HG03060 (cell line): ENCODE data around the gene G6PC3.
"Not testable (repeated sequence)": the region's sequence is repeated elsewhere in the genome, so short reads cannot be mapped to it uniquely, and the experiment has no call there.

Experiments
- ATAC-seq: cut with Tn5 transposase; IDR thresholded peaks from one replicate; pipeline ENCODE4 v1.9.1; 2021; ENCODE audit warnings: low read depth, moderate number of reproducible peaks; ENCODE audit not compliant: unreplicated experiment

The G6PC3 gene

DNA sequence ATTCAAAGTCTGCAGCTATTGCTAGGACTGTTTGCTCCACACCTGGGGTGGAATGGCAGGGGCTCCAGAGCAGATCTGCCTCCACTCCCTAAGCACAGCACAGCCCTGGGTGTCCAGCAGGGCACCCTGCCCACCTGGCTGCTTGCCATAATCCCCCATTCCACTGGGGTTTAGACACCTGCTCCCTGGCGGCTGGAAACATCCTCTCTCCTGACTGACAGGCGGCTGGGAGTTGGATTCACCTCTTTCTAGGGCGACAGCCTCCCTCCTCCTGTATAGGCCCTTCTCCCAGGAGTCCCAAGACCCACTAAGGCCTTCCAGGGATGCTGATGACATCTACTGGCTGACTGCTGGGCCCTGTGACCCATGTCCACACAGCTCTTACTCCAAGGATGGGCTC lies 34.9 kb downstream of the G6PC3 start:
- no peak for ATAC-seq

GRCh38 chr17:44105941-44106340 lies 35.4 kb downstream of the G6PC3 start:
- ATAC-seq = no peak

DNA sequence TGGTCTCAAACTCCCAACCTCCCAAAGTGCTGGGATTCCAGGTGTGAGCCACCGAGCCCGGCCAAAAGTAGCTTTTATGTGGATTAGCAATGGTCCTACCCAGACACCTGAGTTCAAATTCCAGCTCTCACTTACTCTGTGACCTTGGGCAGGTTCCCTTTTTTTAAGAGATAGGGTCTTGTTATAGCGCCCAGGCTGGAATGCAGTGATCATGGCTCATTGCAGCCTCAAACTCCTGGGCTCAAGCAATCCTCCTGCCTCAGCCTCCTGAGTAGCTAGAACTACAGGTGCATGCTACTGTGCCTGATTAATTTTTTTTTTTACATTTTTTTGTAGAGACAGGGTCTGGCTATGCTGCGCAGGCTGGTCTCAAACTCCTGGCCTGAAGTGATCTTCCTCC lies 36.3 kb downstream of the G6PC3 start:
- ATAC-seq = no peak

GRCh38 chr17:44108440-44109311 lies 38.1 kb downstream of the G6PC3 start:
- no peak for ATAC-seq

GRCh38 chr17:44109312-44109630 lies 38.7 kb downstream of the G6PC3 start:
- ATAC-seq = no peak

- ATAC-seq = no peak
These were observed 39.6 kb downstream of the G6PC3 start for GRCh38 chr17:44110011-44110686.

DNA sequence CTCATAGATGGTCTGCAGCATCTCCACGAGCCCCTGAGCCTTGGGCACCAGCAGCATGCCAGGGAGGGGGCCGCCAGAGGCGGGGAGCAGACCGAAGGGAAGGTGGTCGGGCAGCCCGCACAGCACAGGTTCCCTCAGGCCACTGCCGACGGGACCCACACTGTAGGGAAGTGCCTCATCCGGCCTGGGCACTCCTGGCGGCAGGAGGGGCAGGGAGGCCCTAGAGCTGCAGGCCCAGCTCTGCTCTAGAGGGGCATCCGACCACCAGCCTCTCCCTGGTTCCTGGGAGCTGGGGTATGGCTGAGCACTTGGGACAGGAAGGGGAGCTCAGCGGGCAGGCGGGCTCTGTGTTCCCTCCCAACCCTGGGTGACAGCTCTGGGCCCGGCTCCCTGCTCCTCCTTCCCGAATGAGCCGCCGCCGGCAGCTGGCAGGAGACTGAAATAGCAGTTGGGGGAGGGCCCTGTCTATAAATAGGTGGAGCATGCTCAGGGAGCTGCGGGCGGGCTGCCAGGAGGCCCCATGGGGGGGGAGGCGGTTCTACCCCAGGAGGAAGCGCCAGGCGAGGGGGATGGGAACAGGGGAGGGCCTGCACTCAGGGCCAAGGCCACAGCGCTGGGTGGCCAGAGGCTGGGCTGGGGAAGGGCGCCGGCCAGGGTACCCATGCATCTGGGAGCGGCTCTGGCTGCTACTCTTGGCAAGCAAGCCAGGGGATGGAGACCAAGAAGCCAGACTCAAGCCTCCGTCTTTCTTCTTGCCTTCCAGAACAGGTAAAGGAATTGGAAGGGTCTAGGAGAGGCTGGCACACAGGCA lies 40.5 kb downstream of the G6PC3 start:
- no peak for ATAC-seq

- ATAC-seq = no peak
These were observed 41.2 kb downstream of the G6PC3 start for GRCh38 chr17:44111777-44112176.

- no peak for ATAC-seq
These were observed 42.0 kb downstream of the G6PC3 start for GRCh38 chr17:44112284-44113280.

DNA sequence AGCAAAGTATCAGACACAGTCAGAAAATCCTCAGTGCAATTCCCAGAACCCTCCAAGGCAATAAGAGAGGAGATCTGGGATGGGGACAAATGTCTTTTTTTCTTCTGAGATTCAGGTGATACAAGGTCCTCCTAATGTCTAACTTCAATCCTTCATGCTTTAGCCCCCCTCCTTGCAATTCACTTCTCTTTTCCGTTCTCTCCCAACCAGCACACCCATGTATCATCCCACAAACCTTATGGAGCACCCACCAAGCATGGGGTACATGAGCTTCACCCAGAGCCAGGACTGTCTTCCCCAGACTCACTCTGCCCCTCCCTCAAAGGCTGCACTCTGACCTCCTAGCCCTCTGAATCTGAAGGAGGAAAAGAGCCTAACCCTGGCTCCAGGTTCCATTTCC lies 42.8 kb downstream of the G6PC3 start:
- no peak for ATAC-seq

GRCh38 chr17:44113868-44114840 lies 43.6 kb downstream of the G6PC3 start:
- ATAC-seq = no peak

GRCh38 chr17:44115585-44116415 lies 45.3 kb downstream of the G6PC3 start:
- ATAC-seq = no peak

DNA sequence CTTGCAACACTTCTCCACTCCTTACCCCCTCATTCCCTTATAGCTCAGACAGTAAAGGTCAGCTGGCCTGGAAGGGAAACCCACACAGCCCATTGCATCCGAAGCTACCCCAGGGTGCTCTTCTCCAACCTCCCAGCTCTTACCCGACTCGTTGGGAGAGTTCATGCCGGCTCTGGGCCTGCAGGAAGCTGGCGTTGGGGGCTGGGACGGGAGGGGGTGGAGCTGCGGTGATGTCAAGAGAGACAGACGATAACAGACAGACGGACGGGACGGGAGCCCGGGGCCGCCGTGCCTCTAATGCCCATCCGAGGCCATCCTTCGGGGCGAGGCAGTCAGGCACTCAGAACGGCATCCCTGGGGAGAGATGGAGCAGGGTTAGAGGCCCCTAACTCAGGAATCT lies 46.8 kb downstream of the G6PC3 start:
- ATAC-seq = no peak

GRCh38 chr17:44118427-44119050 lies 48.0 kb downstream of the G6PC3 start:
- no peak for ATAC-seq

DNA sequence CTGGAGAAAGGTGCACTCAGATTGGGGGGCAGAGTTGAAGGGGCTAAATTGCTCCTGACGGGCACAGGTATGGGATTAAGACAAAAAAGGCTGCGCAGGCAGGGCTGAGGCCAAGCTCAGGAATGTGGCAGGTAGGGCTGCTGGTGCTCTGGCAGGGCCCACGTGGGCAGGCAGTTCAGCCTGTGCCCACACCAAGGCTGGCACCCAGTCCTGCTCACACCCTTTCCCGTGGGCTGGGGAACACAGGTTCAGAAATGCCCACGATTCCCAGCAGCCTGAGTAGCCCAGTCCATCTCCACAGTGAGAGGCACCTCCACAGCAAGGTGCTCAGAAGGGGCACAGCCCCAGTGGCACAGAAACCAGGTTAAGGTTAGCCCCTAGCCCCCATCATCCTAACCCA lies 48.5 kb downstream of the G6PC3 start:
- no peak for ATAC-seq

- ATAC-seq = no peak
These were observed 49.3 kb downstream of the G6PC3 start for GRCh38 chr17:44119798-44120197.

GRCh38 chr17:44120281-44120680 lies 49.7 kb downstream of the G6PC3 start:
- ATAC-seq = not testable (repeated sequence)
